HS-5 (cell line): ENCODE results near the gene TAAR6.
"Not testable (repeated sequence)": the region's sequence is repeated elsewhere in the genome, so short reads cannot be mapped to it uniquely, and the experiment has no call there.

Experiments used
- DNase-seq: peaks from one replicate; pipeline ENCODE4 v3.0.0-alpha.2; 2012; ENCODE audit warnings: low read depth

TAAR6 gene

DNA sequence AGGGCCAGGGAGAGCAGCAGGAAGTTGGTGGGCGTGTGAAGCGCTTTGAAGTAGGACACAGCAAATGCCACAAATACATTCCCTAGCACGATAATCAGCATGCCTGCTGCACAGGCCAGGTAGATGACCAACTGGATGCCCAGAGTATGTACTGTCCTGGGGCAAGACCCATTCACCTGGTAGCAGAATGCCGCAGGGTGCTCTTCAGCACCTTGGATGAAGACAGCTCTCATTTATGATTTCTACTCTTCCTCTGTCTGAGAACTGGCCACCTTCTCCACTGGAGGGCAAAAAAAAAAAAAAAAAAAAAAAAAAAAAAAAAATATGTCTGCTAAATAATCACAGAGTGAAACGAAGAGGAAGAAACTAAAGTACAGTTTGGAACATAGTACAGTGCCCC lies 19.3 kb downstream of the TAAR6 start, which contains the start of gene TAAR5:
TSS of gene TAAR5 (minus strand) at position 288 of the 400 bp plus-strand sequence. CDS start at position 233, 55 bp downstream.
- DNase-seq, result no peak

DNA sequence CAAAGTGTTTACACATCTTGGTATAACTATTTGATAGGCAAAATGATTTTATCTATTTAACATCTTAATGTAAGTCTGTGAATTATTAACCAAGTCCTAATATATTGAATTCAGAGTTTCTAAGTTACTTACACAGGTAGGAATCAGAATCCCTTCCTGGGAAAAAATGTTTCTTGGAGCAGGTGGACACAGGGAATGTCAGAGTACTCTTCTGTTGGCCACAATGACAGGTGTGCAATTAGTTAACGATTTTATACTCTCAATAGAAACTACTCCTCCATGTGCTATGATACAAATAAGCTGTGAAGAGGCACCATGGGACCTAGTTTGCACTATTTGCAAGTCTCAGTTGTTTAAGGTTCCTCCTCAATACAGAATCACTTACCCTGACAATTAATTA lies 20.2 kb downstream of the TAAR6 start:
- no peak for DNase-seq

DNA sequence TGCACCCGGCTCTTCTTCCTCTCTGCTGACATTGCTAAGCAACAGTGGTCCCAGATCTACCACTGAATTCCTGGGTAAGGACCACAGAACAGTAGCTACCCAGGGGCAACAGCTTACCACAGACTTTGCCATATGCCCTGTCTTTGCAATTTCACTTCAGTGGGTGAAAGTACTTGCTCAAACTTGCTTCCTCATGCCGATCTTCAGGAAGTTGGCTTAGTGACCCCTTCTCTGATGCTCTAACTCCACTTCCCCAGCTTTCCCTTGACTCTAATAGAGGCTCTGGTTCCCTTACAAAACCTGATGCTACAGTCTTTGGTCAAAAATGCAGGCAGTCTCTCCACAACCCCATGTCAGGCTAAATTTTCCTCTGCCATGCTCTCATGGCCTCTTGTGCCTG lies 22.7 kb downstream of the TAAR6 start:
- no peak for DNase-seq

DNA sequence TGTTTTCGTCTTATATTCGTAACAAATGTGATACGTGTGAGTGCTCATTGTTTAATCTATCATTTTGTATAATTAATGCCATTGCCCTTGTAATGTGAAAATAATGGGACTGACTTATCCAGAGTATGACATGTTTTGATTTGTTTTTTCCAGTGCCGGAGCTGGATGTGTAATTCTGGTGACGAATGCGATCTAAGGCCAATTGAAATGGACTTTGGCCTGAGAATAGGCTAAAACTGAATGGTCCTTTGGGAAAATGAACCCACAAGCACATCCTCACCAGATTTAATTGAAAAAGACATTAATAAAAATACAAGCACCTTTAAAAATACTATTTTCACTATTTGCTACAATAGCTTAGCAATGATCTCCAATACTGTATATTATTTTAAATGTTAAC lies 26.1 kb downstream of the TAAR6 start:
- DNase-seq, result no peak

DNA sequence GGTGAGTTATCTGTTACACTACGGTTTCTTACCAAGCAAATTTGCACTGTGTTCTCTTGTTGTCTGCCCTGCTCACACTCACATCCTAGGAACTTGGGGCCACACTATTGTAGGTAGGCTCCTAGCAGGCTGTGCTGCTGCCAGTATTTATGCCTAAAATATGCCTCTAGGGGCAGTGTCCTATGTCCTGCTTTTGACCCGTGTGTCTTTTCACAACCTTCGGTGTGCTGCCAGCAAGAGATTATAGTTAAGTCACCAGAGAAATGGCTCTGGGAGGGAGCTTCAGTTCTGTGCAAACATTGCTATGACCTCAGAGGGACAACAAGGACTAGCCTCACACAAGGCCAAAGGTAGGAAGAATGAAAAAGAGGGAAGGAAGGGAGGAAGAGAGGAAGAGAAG lies 28.4 kb downstream of the TAAR6 start:
- no peak for DNase-seq

DNA sequence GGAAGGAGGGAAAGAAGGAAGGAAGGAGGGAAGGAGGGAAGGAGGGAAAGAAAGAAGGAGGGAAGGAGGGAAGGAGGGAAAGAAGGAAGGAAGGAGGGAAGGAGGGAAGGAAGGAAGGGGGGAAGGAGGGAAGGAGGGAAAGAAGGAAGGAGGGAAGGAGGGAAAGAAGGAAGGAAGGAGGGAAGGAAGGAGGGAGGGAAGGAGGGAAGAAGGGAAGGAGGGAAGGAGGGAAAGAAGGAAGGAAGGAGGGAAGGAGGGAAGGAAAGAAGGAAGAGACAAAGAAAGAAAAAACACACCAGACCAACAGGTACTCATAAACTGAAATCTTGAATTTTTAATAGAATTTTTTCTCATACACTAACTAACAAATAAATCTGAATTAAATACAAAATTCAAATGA lies 30.8 kb downstream of the TAAR6 start:
- not testable (repeated sequence) for DNase-seq

DNA sequence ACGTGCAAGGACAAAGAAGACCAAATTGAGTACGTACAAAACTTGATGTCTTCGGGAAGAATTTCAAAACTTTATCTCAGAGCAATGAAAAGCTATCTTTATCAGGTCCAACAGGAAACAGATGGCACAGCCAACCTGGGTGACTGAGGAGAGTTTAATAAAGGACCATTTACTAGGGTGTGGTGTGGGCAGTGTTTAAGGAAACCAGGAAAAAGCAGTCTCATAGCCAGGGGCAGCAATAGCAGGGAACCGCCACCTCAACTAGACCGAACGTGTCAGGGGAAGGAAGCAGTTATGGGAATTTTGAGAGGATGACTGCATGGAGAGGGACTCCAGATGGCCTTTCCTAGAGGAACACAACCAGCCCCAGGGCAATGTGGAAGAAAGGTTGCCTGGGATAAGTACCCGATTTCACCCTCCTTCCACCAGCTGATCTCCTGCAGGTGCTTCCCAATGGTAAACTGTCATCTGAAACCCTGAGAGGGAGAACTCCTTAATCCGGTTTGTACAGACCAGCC lies 34.6 kb downstream of the TAAR6 start:
- no peak for DNase-seq

DNA sequence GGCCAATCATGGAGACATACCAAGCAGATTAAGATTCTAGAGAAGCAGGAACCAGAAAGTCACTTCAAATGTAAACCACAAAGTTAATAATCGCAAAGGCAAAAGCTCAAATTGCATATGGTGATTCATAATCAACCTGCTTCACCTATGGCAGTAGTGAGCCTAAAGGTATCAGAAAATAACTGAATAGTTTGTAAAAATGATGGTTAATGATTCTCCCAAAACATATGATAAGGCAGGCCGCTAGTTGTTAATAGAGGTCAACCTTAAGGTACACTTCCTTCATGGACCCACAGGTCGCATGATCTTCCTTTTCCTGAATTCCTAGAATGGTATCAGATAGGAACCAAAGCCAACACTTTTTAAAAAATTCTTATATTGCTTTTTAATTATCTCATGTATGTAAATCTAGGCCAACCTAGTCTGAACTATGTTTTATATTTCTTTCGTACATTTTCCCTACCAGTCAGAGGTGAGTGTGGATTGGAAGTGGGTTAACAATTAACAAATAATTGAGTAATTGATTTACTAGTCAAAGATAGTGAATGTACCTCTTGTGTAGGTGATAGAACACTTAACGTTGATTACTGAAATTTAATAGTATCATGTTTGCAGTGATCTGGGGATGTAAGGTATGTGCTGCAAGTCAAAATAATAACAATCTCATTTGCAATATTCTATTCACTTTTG lies 37.6 kb downstream of the TAAR6 start:
- DNase-seq, result no peak

- no peak for DNase-seq
Observed at GRCh38 chr6:132611616-132612015, 41.5 kb downstream of the TAAR6 start.

DNA sequence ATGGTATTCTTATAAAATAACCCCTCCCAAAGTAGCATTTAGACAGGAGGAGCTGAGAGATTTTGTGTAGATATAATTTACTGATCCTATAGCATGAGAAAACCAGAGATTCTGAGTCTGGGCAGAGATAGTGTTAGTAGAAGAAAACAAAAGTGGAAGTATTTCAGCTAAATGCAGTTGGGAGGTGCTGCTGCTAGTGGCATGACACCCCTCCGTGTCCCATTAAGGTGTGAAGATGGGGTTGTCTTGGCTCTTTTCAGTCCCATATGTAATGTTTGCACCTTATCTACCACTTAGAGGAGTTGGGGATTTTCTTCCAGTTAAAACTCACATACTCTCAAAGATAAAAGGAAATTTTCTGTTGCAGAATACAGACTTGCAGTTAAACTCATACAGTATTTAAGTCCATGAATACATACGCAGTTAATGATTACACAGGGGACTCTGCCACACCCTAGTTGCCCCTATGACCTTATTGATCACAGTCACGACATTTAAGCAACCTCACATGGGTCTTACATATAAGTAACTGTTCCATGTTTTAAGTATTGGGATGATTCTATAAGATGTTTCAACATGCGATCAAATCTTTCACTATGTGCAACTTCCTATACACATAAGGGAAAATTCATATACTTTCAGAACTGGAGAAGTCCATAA lies 42.5 kb downstream of the TAAR6 start:
- no peak for DNase-seq

- DNase-seq, result no peak
Observed at GRCh38 chr6:132614554-132614953, 44.4 kb downstream of the TAAR6 start.

GRCh38 chr6:132616677-132617076 lies 46.6 kb downstream of the TAAR6 start:
- no peak for DNase-seq
